GM18951 (cell line): ENCODE data around the gene SMIM5.

Experiments
- POLR2A ChIP-seq: IDR thresholded peaks from 4 replicates; pipeline ENCODE4 v1.6.1; 2011; ENCODE audit warnings: mild to moderate bottlenecking; ENCODE audit not compliant: insufficient read length, insufficient read depth; ENCODE audit errors: extremely low read depth
- in situ Hi-C: fragments of 300-500 bp; cut with MboI; formaldehyde crosslinking; loops from one replicate; pipeline ENCODE4 v1.12.0; 2022; ENCODE audit warnings: low sequenced_read_pairs, mixed read lengths, inconsistent platforms; ENCODE audit not compliant: unreplicated experiment

The SMIM5 gene

DNA sequence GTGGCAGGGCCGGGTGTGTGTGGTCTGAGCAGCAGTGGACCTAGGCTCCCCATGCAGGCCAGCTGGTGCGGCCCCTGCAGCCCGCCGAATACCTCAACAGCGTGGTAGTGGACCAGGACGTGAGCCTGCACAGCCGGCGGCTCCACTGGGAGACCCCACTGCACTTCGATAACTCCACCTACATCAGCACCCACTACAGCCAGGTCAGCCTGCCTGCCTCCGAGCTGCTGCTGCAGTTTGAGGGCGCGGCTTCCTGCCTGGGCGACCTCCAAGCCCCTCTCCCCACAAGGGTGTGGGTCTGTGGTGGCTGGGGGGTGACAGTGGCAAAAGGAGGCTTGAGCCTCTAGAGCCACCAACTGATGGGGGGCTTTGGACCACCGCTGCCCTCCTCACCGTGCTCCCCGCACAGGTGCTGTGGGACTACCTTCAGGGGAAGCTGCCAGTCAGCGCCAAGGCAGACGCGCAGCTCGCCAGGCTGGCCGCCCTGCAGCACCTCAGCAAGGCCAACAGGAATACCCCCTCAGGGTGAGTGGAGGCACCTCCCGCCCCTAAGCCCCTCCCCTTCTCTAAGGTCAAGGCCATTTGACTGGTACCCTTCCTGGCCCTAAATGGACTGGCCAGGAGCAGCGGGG lies 8.4 kb upstream of the SMIM5 start:
- no peak for TF ChIP-seq POLR2A
- in situ Hi-C loops: no loop called here

DNA sequence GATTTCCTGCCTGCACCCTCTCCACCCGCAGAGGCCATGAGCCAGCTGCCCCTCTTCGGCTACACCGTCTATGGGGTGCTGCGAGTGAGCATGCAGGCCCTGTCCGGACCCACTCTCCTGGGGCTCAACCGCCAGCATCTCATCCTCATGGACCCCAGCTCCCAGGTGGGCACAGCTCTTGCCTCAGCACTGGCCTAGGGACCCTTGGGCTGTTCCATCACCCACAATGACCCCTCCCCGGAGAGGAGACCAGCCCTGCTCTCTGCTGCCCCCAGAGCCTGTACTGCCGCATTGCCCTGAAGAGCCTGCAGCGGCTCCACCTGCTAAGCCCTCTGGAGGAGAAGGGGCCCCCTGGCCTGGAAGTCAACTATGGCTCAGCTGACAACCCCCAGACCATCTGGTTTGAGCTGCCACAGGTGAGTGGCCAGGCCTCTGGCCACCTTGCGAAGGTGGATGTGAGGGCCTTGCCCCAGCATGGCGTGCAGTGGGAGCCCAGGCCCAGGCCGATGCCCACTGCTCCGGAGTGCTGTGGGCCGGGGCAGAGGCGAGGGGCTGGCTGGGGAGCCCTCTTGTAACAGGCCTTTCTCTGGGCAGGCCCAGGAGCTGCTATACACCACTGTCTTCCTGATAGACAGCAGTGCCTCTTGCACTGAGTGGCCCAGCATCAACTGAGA lies 7.3 kb upstream of the SMIM5 start:
- in situ Hi-C loops: no loop called here

DNA sequence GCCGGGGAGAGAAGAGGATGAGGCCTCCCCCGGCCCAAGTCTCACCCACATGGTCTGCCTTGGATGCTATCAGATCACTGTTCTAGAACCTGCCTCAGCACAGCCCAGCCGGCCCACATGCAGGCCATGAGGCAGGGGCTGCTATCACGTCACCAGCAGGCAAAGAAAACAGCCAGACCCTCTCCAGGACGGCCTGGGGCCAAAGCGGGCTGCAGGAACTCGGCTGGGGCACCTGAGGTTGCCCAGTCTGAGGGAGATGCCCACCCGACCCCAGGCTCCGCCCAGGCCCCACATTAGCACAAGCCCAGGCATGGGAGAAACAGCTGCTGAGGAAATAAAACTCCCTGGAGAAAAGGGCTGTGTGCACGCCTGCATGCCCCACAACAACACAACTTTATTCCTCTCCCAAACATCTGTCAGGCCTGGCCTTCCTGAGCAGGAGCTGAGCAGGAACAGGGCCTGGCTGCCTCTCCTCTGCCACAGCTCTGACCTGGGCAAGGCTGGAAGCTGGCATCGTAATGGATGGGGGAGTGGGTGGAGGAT lies 6.7 kb upstream of the SMIM5 start:
- TF ChIP-seq POLR2A: no peak
- in situ Hi-C loops: no loop called here

More for the DNA sequence above, 7.3 kb upstream of the SMIM5 start:
- TF ChIP-seq POLR2A: no peak

DNA sequence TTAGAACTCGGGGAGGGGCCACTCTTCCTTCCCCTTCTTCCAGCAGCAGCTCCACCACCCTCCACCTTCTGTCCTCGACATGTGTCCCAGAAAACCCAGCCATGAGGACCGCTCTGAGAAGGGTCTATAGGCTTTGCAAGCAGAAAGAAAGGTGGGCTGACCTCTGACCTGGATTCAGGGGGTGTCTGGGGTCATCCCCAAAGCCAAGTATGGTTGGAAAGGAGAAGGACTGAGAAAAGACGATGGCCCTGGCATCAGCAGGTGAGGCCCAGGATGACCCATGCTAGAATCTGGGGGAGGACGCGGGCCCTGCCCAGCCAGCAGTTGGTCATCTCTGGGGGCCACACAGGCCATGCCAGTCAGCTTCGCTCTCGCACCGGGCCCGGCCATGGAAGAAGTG lies 6.1 kb upstream of the SMIM5 start:
- TF ChIP-seq POLR2A: no peak
- in situ Hi-C loops: no loop called here

DNA sequence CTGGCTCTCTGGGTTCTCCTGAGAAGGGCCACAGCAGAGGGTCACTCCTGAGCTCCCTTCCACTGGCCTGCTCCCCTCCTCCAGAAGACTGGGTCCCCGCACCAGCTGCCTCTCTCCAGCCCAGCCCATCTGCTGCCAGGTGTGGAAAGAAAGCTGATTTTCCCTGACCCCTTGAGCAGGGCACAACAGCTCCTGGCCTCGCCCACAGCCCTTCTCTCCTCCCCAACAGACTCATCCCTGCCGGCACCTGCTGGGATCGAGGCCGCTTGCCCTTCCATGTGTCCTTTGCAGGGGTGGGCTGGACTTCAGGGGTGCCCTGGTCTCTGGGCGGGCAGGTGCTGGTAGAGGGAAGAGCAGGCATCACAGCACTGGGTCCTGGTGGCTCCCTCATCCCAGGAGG lies 4.8 kb upstream of the SMIM5 start:
- TF ChIP-seq POLR2A: no peak
- in situ Hi-C loops: no loop called here

DNA sequence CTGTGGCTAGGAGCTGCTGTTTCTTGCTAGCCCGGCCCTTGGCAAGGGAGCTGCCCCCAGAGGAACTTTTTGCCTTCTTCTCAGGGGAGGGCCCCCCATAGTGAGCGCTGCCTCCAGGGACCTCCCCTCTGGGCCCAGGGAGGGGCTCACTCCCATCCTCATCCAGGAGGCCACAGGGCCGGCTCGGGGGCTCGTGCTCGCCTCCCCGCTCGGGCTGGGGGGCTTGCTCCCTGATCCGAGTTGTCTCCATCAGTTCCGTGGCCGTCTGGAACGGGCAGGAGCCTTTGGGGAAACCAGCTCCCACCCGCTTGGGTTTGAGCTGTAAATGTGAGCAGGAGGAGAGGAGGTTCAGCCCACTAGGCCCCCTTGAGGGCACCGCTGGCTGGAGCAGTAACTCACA lies 4.1 kb upstream of the SMIM5 start:
- in situ Hi-C loops: no loop called here
- no peak for TF ChIP-seq POLR2A

DNA sequence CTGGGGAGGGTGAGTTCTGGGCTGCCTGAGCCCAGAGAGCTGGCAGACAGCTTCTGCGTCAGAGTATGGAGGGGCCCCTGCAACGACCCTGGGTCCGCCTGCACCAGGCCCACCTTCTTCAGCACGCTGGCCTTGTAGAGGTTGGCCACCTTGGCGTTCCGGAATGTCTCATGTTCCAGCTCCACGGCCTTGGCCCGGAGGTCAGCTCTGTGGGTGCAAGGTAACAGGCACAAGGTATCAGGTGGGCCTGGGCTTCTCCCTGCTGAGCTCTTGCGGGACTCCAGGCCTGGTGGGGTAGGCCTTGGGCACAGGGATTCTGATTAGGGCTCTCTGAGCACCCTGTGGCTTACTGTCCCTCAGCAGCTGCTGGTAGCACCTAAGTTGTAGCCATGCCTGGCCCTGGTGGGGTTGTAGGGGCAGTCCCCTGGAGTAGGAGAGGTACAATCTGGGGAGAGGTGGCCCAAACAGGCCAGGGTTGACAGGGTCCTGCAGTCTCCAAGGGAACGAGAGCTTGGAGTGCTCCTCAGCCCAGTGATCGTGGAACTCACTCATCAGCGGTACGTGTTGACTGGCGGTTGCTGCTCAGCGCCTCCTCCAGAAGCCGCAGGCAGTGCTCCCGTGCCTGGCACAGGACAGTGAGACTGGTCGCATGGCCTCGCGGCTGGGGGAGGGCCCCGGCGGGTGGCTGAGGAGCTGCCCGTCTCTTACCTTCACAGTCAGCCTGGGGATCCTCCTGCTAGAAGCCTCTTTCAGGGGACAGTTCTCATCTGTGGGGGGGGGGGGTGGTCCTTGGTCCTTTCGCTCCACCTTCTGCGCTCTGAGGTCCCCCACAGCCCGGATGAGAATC lies 2.9 kb upstream of the SMIM5 start:
- TF ChIP-seq POLR2A: no peak
- in situ Hi-C loops: no loop called here

DNA sequence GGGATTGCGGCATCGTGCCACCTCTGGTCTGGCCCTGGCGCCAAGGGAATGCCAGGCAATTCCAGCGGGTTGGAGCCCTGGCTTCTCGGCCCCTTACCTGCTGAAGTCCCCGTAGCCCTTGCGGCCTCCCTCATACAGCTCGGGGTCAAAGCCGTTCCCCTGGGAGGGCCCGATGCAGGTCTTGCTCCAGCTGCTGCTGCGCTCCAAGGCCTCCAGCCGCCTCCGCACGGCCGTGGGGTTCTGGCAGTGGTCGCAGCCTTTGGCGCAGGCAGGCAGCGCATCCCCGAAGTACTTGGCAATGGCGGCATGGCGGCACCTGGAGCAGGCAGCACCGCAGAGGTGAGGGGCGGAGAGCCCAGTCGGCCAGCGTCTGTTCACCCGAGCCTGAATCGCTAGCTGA lies 1.9 kb upstream of the SMIM5 start:
- in situ Hi-C loops: no loop called here
- no peak for TF ChIP-seq POLR2A

DNA sequence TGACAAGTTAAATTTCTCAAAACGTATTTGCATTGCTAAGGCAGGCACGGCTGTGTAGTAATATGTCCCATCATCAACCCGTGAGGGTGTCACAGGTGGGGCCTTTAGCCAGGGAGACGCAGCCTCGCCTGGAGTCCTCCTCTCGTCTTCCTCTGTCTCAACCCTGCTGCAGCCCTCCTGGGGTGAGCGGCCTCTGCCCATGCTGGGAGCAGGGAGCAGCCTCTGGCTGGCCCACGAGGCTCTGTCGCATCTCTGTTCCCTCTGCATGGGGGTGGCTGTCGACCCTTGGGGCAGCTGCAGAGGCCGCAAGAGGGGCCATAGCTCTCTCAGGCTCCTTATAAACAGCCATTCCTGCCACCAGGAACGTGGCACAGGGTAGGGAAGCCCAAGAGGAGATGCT lies 806 bp upstream of the SMIM5 start:
- in situ Hi-C loops: no loop called here
- TF ChIP-seq POLR2A: no peak

DNA sequence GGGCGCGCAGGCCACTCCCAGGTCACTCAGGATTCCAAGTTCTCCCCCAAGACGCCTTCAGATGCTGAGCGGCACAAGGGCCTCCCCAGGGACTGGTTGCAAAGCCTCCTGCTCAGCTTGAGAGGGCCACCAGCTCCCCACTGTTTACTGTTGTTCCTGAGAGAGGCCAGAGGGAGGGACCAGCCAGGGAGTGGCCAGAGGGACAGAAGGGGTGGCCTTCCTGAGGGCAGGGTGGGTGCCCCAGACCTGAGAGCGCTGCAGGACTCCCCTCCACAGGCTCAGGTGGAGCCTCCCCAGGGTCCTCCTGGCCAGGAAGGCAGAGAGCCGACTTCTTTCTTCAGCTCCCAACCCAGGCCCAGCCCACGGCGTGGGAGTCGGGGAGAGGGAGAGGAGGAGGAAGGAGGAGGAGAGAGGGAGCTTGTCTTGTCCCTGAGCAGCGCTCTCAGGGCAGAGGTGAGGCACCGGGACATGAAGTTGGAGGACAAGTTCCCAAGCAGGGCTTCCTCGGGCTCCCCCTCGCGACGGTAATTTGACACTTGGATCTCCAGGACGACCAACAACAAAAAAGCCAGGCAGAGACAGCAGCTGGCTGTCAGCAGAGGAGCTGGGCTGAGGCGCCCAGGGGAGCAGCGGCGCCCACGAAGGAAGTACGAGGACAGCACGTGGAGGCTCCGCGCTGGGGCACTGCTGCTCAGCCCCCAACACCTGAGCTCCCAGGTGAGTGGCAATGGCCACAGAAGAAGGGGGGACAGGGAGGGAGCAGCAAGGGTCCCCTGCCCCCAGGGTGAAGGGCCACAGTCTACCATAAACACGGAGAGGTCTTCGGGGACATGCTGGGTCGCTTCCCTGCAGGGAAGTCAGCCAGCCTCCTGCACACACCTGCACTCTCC lies 497 bp downstream of the SMIM5 start:
- no peak for TF ChIP-seq POLR2A
- in situ Hi-C loops: no loop called here

DNA sequence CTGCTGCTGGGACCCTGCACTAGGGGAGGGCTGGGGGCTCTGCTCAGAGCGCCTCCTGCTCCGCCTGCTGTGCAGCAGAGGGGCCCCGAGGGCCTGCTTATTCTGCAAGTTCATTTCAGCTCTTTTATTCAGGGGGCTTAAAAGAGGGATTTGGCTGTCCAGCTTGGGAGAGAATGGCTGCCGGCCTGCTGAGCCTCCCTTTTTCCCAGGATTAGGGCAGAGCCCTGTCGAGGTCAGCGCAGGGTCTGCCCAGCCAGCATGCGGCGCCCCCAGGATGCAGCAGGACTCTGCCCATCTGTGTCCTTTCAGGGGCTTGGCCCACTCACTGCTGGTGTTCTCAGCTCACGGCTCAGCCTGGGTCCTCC lies 1.1 kb downstream of the SMIM5 start:
- in situ Hi-C loops: no loop called here
- TF ChIP-seq POLR2A: no peak

DNA sequence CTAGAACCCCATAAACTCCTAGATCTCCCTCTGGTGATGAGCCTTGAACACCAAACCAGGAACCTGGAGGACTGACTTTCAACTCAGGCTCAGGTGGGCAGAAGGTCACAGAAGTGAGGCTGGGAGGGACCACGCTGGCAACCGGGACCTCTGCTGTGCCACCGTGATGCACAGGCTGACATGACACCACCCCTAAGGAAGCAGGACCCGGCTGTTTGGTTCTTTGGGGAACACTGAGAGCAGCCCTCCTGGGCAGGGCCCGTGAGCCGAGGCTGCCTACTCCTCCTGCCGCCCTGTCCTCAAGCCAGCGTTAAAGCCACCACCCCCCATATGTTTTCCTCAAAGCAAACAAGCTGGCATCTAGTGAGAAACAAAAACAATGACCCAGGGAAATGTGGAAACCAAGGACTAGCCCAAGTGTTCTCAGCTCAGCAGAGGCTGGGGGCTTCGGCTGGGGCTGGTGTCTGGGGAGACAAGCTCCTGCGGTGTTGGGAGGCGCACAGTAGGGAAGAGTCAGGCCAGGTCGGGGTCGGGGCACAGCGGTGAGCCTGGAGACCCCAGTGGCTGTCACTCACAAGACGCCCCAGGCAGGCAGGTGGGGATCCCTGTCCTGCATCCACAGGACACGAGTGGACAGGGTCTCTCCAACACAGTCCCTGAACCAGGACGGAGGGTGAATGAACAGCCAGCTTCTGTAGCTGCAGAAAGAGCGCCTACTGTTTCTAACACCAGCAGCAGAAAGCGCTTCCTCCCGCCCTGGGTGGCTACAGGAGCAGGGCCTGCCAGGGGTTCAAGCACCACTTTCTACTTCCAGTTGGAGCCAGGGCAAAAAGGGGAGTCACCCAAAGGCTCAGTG lies 1.7 kb downstream of the SMIM5 start:
- no peak for TF ChIP-seq POLR2A

More for the DNA sequence above, 1.7 kb downstream of the SMIM5 start:
- in situ Hi-C loops: loop anchor here (5.0 kb wide), 1 partner anchor 122 kb away; no protein-coding TSS in a partner anchor
